Putamen (tissue), 1 donor: ENCODE measurements around the gene ADCY2.

Experiments
- DNase-seq: peaks from one replicate; pipeline ENCODE4 v3.0.0-alpha.2; 2016; ENCODE audit warnings: low spot score

The ADCY2 gene

DNA sequence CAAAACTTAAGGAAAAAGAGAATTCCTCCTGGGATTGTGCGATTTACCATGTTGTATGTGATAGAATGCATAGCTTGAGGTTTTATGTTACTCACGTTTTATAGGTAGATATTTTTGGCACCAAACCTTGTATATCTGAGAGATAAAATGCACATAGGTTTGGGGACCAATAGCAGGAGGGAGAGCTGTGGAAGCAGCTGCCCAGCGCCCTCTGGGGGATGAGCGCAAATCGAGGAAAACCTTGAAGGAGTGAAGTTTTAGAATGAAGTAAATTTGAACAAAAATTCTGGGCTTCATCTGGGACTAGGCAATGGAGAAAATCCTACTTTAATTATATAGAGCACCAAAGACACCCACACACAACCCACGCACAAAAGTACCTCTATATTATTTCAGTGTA lies 197.0 kb downstream of the ADCY2 start:
- no peak for DNase-seq

DNA sequence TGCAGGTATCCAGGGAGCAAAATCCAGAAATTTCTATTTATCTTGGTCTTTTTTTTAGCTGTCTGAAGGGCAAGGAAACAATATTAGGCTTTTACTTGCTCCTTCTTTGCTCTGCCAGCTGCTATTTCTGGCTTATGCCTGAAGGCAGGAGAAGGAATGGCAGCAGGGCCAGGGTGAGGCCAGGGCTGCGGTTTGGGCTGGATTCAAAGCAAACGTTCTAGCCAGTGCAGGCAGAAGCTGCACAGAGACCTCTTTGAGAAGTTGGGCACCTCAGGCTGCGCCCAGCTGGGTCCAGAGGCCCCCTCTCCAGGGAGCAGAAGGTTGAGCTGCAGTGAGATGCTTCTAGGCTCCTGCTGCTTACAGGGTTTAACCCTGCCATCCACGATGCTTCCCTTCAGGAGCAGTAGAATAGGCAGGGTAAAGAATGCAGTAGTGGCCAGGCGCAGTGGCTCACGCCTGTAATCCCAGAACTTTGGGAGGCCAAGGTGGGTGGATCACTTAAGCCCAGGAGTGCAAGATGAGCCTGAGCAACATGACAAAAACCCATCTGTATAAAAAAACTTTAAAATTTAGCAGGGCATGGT lies 201.2 kb downstream of the ADCY2 start:
- DNase-seq: no peak

DNA sequence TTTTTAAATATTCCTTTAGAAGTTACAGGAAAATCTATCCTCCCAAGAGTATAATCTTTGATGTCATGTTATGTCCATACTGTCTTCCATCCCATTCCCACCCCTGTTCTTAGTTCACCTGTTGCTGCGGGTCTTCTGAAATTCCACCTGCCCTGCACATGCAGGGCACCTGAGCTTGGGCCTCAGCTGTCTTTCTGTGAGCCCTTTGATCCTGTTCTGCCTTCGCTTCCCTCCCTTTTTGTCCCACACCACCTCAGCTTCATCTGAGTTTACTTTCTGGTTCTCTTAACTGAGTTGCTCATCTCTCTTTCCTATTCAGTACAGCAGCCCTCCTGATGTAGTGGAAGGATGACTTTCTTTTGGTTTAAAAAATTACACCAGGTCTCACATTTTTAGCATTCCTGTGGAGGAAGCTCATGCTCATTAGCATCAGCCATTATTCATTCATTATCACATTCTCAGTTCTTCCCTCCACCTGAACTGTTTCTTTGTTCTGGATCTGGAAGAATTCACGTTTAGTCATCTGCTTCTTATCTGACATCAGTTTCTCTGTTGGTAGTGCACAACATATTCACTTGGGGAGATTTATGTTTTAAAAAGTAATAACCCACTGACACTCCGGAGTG lies 211.0 kb downstream of the ADCY2 start:
- no peak for DNase-seq

DNA sequence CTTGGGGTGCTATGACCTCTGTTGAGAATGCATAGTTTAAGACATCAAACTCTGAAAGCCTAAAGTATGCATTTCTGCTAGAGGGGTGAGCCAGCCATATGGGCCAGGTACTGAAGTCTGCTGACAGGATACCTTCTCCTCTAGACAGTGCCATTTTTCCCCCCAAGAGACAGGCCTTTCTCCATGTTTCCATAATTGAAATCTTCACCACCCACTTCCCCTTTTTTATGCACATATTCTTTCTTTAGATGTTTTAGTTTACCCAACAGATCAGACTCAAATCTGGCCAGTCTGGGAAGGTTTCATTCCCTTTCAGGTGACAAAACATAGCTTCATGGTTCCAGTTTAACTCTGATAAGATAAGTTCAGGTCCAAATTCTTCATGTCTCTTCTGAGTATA lies 212.8 kb downstream of the ADCY2 start:
- no peak for DNase-seq

DNA sequence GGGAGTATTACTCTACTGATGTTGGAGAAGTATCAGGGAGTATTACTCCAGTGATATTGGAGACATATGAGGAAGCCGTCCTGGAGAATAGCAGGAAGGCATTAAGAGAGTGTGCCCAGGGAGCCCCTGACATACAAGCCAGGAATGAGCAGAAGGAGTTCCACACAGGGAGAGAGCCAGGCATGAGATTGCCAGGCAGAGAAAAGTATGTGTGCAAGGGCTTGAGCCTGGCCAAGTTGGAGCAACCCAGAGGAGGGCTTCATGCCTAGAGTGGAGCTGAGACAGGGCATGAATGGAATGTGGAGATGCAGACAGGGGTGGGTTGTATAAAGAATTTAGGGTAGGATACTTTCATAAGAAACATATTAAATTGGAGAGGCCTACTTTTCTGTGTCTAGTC lies 213.8 kb downstream of the ADCY2 start:
- no peak for DNase-seq

DNA sequence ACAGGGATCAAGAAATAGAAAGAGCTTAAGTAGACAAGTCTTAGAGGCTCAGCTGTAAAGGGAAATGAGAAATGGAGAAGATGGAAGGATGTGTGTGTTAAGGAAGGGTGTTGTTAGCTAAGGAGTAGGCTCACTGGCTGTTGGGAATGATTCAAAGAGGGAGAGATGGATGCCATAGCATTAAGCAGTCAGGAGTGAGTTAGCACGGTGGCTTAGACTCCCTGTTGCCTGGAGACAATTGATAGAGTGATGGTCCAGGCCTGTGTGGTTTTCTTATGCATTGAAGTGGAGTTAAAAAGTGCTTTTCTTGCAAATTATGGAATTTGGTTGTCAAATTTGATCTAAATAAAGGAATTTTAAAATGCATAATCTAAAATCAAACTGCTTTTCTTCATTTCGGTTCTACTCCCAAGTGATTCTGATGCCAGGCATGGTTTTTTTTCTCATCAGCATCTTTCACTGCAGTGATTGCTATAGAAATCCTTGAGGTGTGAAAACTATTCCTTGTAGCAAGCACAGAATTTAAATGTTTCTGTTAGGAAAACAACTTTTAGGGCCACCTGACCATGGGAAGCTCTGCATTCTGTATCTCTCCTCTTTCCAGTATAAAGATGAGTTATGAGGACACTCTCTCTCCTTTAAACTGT lies 214.7 kb downstream of the ADCY2 start:
- DNase-seq: no peak

DNA sequence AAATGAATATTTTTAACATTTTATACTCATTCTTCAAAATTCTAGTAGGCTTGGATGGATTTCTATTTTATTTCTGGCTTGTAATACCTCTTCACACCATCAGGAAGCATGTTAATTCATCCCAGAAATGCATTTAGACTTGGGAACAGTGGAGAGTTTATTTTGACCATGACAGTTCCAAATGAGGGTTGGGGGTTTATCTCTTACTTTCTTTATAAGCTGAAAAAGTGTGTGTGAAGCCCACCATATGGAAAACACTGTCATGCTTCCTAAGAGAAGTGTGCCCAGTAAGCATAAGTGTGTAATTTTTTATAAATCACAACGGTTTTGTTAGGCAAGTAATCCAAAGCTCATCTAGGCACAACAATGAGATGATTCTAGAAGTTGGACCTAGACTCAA lies 215.6 kb downstream of the ADCY2 start:
- DNase-seq: no peak

DNA sequence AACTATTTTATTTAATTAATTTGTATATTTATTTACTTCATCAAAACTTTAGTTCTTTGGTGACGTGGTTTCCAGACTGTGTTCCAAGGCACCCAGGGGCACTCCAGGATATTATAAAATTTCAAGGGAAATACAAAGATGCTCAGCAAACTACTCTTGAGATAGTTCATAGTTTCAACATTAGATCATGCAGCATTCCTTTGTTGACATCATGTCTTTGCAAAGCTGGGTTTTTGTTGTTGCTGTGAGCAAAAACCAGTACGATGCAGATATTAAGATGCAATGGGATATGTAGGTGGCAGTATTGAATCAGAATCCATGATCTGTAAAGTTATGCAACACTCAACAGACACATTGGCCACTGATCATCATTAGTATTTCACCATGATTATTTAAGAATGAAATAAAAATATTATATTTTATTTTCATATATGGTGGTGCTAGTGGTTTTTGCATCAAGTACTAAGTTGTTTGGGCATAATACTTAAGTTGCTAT lies 219.7 kb downstream of the ADCY2 start:
- no peak for DNase-seq

DNA sequence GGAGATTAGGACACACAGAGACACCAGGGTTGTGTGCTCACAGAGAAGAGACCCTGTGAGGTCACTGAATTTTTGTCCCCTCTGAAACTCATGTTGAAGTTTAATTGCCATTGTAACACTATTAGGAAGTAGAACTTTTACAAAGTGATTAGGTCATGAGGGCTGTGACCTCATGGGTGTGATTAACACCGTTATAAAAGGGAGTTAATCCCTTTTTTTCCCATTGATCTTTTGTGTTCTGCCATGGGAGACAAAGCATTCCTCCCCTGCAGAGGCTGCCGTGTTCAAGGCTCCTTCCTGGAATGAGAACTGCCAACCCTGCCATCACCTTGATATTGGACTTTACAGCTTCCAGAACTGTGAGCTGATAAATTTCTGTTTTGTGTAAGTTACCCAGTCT lies 221.0 kb downstream of the ADCY2 start:
- DNase-seq: no peak

DNA sequence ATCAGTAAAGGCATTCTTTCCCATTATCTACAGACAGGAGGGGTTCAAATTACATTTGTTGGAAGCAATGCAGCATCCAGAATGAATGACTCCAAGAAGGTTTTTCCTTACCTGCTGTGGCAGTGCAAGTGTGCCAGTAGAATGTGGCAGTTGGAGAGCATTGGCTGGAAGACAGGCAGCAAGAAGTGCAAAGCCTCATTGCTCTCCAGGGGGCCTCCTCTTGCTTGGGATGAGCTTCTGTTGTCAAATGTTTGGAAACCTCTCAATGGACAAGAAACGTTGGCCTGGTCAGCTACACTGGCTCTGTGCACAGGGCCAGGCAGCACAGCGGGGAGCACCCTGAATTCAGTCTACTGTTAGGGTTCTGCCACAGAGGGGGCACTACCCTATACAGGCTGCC lies 226.6 kb downstream of the ADCY2 start:
- DNase-seq: no peak

DNA sequence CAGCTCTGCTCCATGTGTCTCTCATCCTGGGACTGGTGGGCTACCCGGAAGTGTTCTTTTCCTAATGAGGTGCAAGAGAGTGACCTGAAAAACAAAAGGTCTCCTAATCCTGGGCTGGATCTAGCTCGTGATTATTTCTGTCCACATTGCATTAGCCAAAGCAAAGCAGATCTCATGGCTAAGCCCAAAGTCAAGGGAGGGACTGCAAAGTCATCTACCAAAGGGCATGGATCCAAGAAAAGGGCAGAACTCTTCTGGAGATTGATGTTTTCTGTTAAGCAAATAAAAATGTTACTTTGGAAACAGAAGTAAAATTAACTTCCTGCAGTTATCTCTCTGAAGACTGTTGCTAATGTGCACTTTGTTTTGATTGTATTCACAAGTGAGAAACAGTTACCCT lies 229.8 kb downstream of the ADCY2 start:
- DNase-seq: no peak

DNA sequence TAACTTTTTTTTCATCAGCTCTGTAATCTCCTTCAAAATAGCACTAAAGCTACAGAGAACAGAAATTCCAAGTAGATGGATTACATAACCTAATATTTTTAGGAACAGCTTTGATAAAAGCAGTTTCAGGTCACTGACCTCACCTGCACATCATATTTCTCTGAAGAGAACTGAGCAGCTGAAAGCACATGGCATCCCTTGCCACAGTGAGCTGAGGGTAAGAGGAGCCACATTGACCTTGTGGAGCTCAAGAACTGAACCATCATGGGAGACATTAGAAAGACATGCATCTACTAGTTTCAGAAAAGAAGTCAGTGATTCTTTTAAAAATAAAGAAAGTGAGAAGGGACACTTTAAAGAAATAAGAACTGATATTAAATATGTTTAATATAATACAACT lies 232.3 kb downstream of the ADCY2 start:
- DNase-seq: no peak

DNA sequence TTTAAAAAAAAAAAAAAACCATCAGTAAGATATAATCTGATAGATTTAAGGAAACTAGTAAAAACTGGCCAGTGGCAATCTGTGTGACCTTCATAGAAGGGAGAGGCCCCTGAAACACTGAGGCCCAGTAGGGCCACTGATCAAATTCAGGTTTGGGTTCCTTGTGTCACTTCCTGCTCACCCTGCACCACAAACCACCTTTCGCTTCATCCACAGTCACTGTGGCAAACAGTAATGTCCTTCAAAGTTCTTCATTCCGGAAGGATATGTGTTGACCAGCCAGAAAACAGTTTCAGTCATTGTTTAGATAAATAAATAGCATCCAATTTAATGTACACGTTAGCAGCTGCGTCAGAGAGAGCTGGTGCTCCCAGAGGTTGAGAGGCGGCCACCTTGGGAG lies 232.9 kb downstream of the ADCY2 start:
- no peak for DNase-seq

DNA sequence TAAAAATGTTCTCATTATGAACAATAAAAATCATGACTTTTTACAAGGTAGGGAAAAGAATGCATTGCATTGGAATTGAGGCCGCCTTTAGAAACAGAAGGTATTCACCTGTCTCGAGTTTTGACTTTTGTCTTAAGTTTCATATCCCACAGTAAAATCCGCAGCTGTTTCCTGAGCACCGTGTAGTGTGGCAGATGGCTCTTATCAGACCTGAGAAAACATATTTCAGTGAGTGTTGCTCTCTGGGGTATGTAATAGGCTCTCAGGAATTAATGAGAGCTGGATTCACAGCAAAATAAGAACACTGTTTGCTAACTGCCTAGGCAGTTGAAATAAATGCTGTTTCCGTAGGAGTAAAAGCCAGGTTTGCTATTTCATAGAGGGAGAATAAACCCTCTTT lies 233.6 kb downstream of the ADCY2 start:
- no peak for DNase-seq

DNA sequence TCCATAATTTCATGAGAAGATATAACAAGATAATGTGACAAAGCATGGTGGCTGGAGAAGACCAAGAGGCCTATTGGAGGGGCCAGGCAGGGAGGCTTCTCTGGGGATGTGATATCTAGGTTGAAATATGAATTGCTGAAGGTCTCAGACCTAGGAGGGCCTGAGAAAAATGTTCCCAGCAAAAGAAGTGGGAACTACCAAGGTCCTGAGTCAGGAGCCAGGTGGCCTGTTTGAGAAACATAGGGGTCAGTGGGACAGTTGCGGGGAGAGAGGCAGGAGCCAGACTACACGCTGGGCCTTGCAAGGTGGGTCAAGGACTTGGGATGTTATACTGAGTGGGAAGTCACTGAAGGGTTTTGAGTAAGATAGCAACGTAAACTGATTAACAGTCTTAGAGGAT lies 238.9 kb downstream of the ADCY2 start:
- DNase-seq: no peak

DNA sequence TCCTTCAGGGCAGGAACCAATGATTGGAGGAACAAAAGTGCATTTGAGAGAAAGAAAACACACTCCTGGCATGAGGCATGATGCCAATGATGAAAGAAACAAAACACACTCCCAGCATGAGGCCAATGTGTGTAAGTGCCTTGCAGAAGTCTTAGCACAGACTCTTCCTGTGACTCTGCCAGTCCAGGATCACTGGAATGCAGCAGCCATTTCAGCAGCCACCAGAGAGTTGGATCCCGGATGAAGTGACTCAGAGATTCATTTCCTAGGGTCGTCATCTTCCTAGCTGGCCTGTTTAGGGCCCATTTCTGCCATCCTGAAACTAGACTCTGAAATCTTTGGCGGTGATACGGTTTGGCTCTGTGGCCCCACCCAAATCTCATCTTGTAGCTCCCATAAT lies 242.5 kb downstream of the ADCY2 start:
- no peak for DNase-seq

DNA sequence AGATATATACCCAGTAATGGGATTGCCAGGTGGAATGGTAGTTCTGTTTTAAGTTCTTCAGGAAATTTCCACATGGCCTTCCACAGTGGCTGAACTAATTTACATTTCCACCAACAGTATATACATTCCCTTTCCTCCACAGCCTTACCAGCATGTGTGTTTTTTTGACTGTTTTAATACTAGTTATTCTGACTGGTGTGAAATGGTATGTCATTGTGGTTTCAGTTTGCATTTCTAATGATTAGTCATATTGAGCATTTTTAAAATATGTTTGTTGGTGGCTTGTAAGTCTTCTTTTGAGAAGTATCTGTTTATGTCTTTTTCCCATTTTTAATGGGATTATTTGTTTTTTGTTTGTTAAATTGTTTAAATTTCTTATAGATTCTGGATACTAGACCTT lies 246.1 kb downstream of the ADCY2 start:
- no peak for DNase-seq

DNA sequence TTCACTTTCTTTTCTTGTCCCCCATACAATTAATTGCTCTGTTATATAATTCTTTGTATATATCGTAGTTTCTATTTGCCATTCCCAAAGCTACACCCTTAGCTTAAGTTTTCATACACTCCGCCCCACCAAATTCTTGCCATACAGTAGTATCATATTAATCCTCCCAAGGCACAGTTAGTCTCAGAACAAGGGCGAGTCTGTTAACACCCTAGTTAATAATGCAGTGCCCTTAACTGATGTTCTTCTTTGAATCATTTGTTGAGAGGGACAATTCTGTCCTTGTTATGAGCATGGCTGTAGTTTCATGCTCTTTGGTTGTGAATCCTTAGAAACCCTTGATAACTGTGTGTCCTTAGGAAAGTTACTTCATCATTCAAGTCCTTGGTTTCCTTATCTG lies 248.8 kb downstream of the ADCY2 start:
- no peak for DNase-seq

DNA sequence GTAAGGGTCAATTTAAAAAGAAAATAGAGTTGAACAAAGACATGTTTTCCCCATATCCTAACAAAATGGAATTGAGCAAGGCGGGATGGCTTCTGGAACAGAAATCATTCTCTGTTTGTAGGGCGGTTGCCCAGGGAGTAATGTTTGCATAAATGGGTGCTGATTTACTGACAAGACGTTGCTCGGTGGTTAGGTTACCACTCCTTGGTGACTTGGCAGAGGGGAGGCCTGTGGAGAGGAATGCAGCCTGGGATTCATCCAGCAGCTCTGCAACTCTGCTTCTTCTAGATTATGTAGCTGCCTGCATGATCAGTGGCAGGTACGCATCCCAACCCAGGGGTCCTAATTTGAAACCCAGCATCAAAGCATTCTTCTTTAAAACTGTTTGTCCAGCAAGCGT lies 254.8 kb downstream of the ADCY2 start:
- no peak for DNase-seq

DNA sequence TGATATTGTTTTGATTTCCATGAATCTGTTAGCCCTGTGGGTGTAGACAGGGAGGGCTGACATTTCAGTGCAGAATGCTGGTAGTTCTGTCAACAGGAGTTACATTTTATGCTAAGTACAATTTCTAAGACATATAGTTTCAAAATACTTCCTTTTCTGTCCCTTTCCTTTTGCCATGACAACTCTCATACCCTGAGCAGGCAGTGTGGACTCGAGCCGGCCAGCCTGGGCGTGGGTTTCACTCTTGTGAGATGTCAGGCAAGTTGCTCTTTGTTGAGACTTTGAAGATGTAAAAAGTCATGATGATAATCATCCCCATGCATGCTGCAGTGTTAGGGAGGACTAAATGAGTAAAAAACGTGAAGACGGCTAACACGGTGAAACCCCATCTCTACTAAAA lies 257.1 kb downstream of the ADCY2 start:
- no peak for DNase-seq

DNA sequence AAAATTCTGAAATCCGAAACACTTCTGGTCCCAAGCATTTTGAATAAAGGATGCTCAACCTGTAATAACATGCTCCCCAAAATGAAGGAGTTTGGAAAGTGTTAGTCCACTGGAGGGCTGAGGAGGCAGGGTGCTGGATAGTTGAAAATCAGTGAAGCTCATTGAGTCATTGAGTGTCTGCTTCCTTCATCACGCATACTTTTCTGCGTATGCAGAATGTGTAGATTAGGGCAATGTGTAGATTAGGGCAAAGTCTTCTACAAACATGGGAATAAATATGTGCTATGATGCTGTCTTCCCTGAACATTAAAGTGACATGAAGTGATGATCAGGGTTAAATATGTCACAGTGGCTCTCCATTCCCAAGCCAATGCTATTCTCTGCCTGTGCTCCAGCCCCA lies 261.2 kb downstream of the ADCY2 start:
- DNase-seq: no peak

DNA sequence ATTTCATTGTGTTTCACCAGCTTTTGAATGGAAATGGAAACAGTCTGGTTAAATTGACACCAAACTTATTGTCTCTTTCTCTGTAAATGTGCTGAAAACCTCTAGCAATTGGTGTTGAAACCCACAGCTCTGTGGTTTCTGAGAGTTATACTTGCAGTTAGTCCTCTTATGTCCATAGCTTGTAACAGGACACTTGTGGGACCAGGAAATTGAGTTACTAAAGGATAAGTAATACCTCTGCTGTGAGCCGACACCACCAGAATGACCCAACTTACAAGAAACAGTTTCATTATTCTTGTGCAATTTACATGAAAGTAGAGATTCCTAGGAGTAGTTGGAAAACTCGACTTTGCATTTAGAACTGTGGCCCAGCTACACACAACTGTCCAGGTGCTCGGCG lies 263.5 kb downstream of the ADCY2 start:
- DNase-seq: no peak

DNA sequence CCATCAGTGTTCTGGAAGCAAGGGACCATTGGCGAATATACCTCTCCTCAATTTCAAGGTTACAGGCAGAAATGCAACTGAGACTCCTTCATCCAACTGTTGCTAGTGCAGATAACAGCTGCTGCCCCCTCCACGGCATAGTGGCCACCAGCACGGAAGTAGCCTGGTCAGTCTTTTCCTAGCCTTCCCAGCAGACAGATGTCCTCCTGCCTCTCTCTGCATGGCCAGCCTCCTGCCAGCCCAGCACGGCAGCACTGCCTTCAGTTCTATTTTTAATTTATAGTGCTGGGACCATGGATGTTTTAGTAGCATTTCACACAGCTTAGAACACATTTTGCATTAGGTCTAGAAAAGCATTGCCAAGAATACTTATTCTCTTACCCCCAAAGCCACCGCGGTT lies 266.4 kb downstream of the ADCY2 start:
- DNase-seq: no peak

DNA sequence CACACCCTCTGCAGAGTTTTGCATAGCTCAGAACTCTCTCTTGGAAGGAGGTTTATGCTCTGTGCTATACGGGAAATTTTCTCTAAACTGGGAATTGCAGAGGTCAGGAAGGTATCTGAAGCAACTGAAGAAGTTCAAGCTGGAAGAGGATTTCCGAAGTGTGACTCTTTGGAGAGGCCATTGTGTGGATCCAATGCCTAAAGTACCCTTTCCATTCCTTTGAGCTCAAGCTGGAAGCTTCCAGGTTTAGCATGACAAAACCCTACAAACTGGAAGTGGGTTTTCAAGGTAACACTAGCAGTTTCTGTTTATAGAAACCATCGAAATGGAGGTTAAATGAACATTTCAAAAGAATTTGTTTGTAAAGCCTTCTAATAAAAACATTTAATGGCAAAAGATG lies 267.9 kb downstream of the ADCY2 start:
- DNase-seq: no peak
